HG02571 (cell line): ENCODE data around the gene ZNF830.
"Not testable (repeated sequence)": the region's sequence is repeated elsewhere in the genome, so short reads cannot be mapped to it uniquely, and the experiment has no call there.

ENCODE experiments used
- ATAC-seq: cut with Tn5 transposase; IDR thresholded peaks from one replicate; pipeline ENCODE4 v1.9.1; 2021; ENCODE audit warnings: mild to moderate bottlenecking, moderate library complexity; ENCODE audit not compliant: unreplicated experiment

Gene ZNF830

GRCh38 chr17:34990921-34991365 is 29.6 kb downstream of the ZNF830 start:
- no peak for ATAC-seq

GRCh38 chr17:34991606-34992005 is 30.3 kb downstream of the ZNF830 start:
- ATAC-seq: no peak

- no peak for ATAC-seq
Measured at GRCh38 chr17:34993031-34993430, 31.7 kb downstream of the ZNF830 start.

DNA sequence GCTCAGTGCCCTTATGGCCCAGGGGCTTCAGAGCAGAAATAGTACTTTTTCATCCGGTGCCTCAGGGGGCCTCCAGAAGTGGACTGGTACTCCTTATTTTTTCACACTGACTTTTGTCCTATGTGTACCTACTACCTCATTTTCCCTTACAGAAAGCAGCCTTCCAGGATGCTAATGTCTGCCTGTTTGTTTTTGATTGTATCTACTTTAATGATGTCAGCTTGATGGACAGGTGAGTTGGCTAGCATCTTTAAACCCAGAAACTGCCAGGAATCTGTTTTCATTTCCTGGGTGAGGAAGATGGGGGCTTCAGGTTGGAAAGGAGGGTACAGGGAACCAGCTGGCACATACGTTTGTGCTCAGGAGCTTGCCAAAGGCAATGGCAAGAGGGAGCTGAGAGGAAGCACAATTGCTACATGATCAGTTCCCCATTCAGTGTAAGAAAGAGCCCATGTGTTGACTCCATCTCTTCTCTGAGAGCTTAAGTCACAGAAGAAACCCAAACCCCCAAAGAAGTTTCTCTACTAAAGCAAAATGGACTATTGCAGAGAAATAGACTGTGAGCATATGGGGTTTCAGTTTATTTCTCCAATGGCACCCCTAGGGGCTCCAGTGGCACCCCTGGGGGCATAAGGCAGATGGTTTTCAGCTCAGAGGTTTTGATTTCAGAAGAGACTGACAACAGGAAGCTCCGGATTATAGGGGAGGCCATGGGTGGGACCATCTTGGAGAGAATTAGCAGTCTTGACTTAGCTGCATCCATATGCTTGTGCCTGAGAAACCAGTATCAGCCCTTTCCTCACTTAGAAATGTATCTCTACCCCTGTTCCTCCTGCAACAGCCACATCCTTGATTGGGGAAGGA is 35.3 kb downstream of the ZNF830 start:
- ATAC-seq: no peak

GRCh38 chr17:34997355-34997862 is 36.1 kb downstream of the ZNF830 start:
- no peak for ATAC-seq

DNA sequence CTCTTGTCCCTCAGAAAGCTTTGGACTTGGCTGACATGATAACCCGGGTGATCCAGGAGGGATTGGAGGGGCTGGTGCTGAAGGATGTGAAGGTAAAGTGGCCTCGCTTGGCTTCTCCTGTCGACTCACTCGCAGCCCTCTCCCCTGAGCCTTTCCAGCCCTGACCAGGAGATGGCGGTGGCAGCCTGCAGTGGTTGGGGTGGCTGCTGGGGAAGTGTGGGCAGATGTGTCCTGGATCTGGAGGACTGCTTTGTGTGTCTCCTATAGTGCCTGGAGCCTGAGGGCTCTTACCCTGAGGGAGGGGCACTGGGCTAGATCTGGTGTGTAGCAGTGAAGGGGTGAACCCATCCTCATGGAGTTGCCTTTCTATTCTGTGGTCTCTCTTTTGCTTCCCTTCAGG is 36.9 kb downstream of the ZNF830 start:
- no peak for ATAC-seq

DNA sequence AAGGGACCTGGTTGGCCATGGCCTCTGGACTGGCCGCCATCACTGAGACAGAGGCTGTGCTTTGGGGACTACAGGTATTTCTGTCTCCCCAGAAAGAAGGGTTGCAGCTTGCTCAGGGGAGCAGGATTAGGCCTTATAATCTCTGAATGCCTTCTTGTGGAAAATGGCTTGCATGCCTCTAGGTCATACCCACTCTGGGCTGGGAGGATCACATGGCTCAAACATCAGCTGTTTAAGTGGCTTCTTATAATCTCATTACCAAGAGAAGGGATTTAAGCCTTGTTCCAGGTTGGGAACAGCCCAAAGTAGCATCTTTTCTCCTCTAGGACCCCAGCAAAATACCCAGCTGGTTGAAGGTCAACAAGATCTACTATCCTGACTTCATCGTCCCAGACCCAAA is 38.1 kb downstream of the ZNF830 start:
- ATAC-seq: no peak

GRCh38 chr17:35000965-35001364 is 39.6 kb downstream of the ZNF830 start:
- ATAC-seq: not testable (repeated sequence)

- no peak for ATAC-seq
Measured at GRCh38 chr17:35001549-35001948, 40.2 kb downstream of the ZNF830 start.

GRCh38 chr17:35002876-35003551 is 41.7 kb downstream of the ZNF830 start:
- ATAC-seq: no peak

GRCh38 chr17:35003778-35004177 is 42.4 kb downstream of the ZNF830 start:
- no peak for ATAC-seq

GRCh38 chr17:35006345-35006744 is 45.0 kb downstream of the ZNF830 start:
- no peak for ATAC-seq

DNA sequence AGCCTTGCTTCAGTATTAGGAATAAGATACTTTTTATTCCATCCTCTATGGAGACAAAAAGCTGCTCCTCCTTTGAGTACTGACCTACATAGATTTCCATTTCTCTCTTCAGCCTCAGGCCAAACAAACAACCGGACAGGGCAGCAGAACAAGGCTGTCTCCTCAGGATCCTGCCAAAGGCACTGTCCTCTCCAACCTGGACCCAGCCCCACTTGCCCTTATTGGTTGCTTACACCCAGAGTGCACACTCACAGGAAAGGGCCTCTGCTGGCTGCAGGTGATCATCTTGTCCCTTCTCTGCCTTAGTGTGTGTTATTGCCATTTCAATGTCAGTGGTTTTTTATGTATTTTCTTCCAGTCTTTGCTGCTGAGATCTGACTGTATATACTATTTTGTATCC is 45.6 kb downstream of the ZNF830 start:
- ATAC-seq: no peak

DNA sequence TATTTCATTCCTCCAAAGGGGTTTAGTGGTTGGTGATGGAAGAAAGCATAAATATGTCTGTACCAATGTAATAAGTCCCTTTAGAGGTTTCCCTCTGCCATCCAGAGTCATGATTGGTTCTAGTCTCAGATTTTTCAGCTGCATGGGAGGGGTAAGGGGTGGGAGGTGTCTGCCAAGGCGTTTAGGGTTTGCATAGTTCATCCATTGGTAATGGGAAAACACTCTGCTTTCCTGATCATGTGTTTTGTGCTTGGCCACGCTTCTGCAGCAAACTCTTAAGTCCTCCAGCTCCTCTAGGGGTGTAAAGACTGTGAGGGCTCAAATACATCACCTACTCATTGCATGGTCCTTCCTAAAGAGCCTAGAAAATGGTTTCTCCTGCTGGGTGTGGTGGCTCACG is 48.8 kb downstream of the ZNF830 start:
- no peak for ATAC-seq

DNA sequence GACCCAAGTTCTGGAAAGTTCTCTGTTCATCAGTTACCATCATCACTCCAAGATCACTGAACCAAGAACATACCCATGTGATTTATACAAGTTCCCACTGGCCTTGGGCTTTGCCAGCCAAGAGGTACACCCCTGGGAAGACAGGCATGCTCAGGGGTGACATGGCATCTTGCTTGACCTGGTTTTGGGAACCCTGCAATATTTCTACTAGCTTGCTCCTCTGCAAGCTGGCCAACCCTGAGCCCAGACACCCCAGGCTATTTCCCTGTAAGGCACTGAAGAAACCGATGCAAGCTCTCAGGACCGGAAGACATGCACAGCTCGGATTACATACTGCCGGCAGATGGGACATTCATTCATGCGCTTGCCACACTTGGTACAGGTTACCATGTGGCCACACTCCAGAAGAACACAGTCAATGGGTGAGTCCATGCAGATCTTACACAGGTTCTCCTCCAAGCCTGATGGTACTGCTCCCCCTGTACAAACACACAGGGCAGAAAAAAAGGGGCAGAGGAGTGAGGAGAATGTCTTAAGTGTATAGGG is 50.4 kb downstream of the ZNF830 start:
- ATAC-seq: no peak
